Keratinocyte (primary cell): ENCODE measurements around the gene HK1.

Experiments
- CTCF ChIP-seq, 3 experiments: IDR thresholded peaks in 1 of 3; conservative IDR thresholded peaks in 1 of 3; optimal IDR thresholded peaks in 1 of 3; 2 replicates in 2 of 3; 3 replicates in 1 of 3; pipeline versions ENCODE3 to v1.5.1; 2011; ENCODE audit warnings: low read length in 3 of 3, mild to moderate bottlenecking in 3 of 3, moderate library complexity in 2 of 3, control low read depth in 1 of 3, inconsistent platforms in 1 of 3; ENCODE audit not compliant: insufficient read depth in 2 of 3; ENCODE audit errors: extremely low read depth in 1 of 3
- EZH2 ChIP-seq: IDR thresholded peaks from one replicate; pipeline ENCODE4 v1.6.1; 2012; ENCODE audit warnings: inconsistent platforms, mild to moderate bottlenecking, low read length, moderate library complexity

- TF ChIP-seq CTCF (optimal IDR thresholded peaks at IDR 0.05 in 1 of 3, IDR thresholded peaks at IDR 0.05 in 1 of 3, conservative IDR thresholded peaks at IDR 0.05 in 1 of 3; ENCODE audit: extremely low read depth in 1 of 3, insufficient read depth in 2 of 3, low read length in 3 of 3) (no peak), EZH2 (no peak)
These were observed 165.1 kb downstream of the HK1 start for GRCh38 chr10:69443354-69443753.
